Measurements from ENCODE around the gene FMN1. TPM values are rescaled to one million over a fixed set of nuclear protein-coding genes. Genes with fewer than 3 reads are reported as not detected.

FMN1 gene
- total RNA-seq, 1 experiment from 2014 or later = 0.37 TPM

DNA sequence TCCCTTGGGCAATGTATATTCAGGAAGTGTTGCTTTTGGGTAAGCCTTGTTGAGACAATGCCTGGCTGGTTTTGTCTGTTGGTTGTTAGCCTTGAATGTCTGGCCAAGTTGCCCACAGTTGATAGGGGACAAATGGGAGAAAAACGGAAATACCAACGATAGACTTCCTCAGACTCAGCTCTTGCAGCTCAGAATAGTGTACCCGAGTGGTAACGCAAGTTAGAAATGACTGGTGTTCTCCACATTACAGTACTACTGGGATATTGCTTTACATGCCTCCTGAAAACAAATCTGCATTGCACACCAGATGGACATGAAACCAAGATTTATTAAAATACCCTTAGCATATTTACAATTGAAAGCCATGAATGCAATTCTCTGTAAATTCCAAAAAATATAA lies 429.3 kb downstream of the FMN1 start:
- no TSS peak for BruUV-seq (replicated peaks)
- intact Hi-C loops (cut with micrococcal nuclease; ENCODE audit: unreplicated experiment) = no loop called here
- H3K27me3 ChIP-seq (replicated peaks; ENCODE audit: insufficient read depth, low read depth, low read length, poor library complexity) = no peaks in the 10 kb centered on the region
- H3K9me3 ChIP-seq (ENCODE audit: low read depth, low read length, poor library complexity, severe bottlenecking) = no peaks in the 10 kb centered on the region
- no peak for DNase-seq (ENCODE audit: low spot score)
- H3K27ac ChIP-seq (ENCODE audit: low read depth, low read length, poor library complexity, severe bottlenecking) = no peak overlapping the region
- TF ChIP-seq, protein P1, sequence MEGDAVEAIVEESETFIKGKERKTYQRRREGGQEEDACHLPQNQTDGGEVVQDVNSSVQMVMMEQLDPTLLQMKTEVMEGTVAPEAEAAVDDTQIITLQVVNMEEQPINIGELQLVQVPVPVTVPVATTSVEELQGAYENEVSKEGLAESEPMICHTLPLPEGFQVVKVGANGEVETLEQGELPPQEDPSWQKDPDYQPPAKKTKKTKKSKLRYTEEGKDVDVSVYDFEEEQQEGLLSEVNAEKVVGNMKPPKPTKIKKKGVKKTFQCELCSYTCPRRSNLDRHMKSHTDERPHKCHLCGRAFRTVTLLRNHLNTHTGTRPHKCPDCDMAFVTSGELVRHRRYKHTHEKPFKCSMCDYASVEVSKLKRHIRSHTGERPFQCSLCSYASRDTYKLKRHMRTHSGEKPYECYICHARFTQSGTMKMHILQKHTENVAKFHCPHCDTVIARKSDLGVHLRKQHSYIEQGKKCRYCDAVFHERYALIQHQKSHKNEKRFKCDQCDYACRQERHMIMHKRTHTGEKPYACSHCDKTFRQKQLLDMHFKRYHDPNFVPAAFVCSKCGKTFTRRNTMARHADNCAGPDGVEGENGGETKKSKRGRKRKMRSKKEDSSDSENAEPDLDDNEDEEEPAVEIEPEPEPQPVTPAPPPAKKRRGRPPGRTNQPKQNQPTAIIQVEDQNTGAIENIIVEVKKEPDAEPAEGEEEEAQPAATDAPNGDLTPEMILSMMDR (conservative IDR thresholded peaks at IDR 0.05; ENCODE audit: low read depth, low read length) = no peak
- no peak for TF ChIP-seq EZH2 (IDR thresholded peaks at IDR 0.05; ENCODE audit: borderline replicate concordance, low read depth, low read length, poor library complexity, severe bottlenecking)
- no peak overlapping the region for H3K4me3 ChIP-seq (ENCODE audit: low read depth, low read length, poor library complexity, severe bottlenecking)
- POLR2A ChIA-PET (ENCODE audit: low non-redundant PET) = no interaction called here
- no peaks in the 10 kb centered on the region for H3K36me3 ChIP-seq (ENCODE audit: insufficient read depth, low read length, poor library complexity, severe bottlenecking)
- CTCF ChIA-PET = no interaction called here
- H3K4me1 ChIP-seq (ENCODE audit: insufficient read depth, low read length, poor library complexity, severe bottlenecking) = no peaks in the 10 kb centered on the region

GRCh38 chr15:32763295-32763694 lies 431.2 kb downstream of the FMN1 start:
- intact Hi-C loops (cut with micrococcal nuclease; ENCODE audit: unreplicated experiment) = no loop called here
- H3K27me3 ChIP-seq (replicated peaks; ENCODE audit: insufficient read depth, low read depth, low read length, poor library complexity) = peaks cover 14% of the 10 kb centered on the region
- no peaks in the 10 kb centered on the region for H3K36me3 ChIP-seq (ENCODE audit: insufficient read depth, low read length, poor library complexity, severe bottlenecking)
- ChIA-PET POLR2A (ENCODE audit: low non-redundant PET) (no interaction called here), CTCF (no interaction called here)
- no peak for DNase-seq (ENCODE audit: low spot score)
- H3K4me1 ChIP-seq (ENCODE audit: insufficient read depth, low read length, poor library complexity, severe bottlenecking) = no peaks in the 10 kb centered on the region
- H3K27ac ChIP-seq (ENCODE audit: low read depth, low read length, poor library complexity, severe bottlenecking) = no peak overlapping the region
- no peaks in the 10 kb centered on the region for H3K9me3 ChIP-seq (ENCODE audit: low read depth, low read length, poor library complexity, severe bottlenecking)
- no TSS peak for BruUV-seq (replicated peaks)
- H3K4me3 ChIP-seq (ENCODE audit: low read depth, low read length, poor library complexity, severe bottlenecking) = no peak overlapping the region
- TF ChIP-seq EZH2 (IDR thresholded peaks at IDR 0.05; ENCODE audit: borderline replicate concordance, low read depth, low read length, poor library complexity, severe bottlenecking) = no peak
- TF ChIP-seq, protein P1 (conservative IDR thresholded peaks at IDR 0.05; ENCODE audit: low read depth, low read length) = no peak

DNA sequence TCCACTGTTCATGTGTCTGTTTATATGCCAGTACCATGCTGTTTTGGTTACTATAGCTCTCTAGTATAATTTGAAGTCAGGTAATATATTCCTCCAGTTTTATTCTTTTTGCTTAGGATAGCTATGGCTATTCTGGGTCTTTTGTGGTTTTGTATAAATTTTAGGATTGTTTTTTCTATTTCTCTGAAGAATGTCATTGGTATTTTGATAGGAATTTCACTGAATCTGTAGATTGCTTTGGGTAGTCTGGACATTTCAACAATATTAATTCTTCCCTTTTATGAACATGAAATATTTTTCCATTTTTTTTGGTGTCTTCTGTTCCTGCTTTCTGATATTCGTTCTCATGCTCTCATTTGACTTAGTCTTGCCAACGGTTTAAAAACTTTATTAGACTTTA lies 437.1 kb downstream of the FMN1 start:
- CTCF ChIA-PET = no interaction called here

More for the DNA sequence above, 437.1 kb downstream of the FMN1 start:
- H3K9me3 ChIP-seq (ENCODE audit: low read depth, low read length, poor library complexity, severe bottlenecking) = no peaks in the 10 kb centered on the region
- TF ChIP-seq, protein P1 (conservative IDR thresholded peaks at IDR 0.05; ENCODE audit: low read depth, low read length) = no peak
- TF ChIP-seq EZH2 (IDR thresholded peaks at IDR 0.05; ENCODE audit: borderline replicate concordance, low read depth, low read length, poor library complexity, severe bottlenecking) = no peak
- DNase-seq (ENCODE audit: low spot score) = no peak
- POLR2A ChIA-PET (ENCODE audit: low non-redundant PET) = no interaction called here
- no peaks in the 10 kb centered on the region for H3K4me1 ChIP-seq (ENCODE audit: insufficient read depth, low read length, poor library complexity, severe bottlenecking)
- H3K4me3 ChIP-seq (ENCODE audit: low read depth, low read length, poor library complexity, severe bottlenecking) = no peak overlapping the region
- peaks cover 30% of the 10 kb centered on the region for H3K27me3 ChIP-seq (replicated peaks; ENCODE audit: insufficient read depth, low read depth, low read length, poor library complexity)
- no TSS peak for BruUV-seq (replicated peaks)
- H3K27ac ChIP-seq (ENCODE audit: low read depth, low read length, poor library complexity, severe bottlenecking) = no peak overlapping the region
- no peaks in the 10 kb centered on the region for H3K36me3 ChIP-seq (ENCODE audit: insufficient read depth, low read length, poor library complexity, severe bottlenecking)
- intact Hi-C loops (cut with micrococcal nuclease; ENCODE audit: unreplicated experiment) = no loop called here

Measured in A673 (cell line).